MM.1S (cell line): Measurements from ENCODE around the gene COL25A1.

Experiments used
- CTCF ChIP-seq: fragments of 300-600 bp; sonication (generic); IDR thresholded peaks from 2 replicates; pipeline ENCODE4 v1.5.1; 2016; ENCODE audit warnings: antibody characterized with exemption, low read length, mixed read lengths
- EZH2 ChIP-seq: fragments of 300-600 bp; sonication (generic); optimal IDR thresholded peaks from 2 replicates; pipeline ENCODE3; 2017; ENCODE audit warnings: low read depth, mild to moderate bottlenecking, antibody characterized with exemption, low read length, mixed read lengths

- TF ChIP-seq CTCF (no peak), EZH2 (no peak)
These were observed 470.6 kb downstream of the COL25A1 start for GRCh38 chr4:108831886-108832285.
